WTC11 (cell line): ENCODE data around the gene SLN. TPM values are rescaled to one million over a fixed set of nuclear protein-coding genes. Genes with fewer than 3 reads are reported as not detected.

ENCODE experiments used
- ATAC-seq: fragments of 200-7000 bp; cut with Tn5 transposase; 2 replicates; pipeline ENCODE4 v1.10.0; 2021; ENCODE audit warnings: mild to moderate bottlenecking, moderate library complexity
- CTCF ChIA-PET: fragments of 300-600 bp; sonication (Branson Sonifier 250); formaldehyde crosslinking; loops from one replicate; lab custom pipeline; 2021; ENCODE audit warnings: antibody characterized with exemption; lab: Charles Lee
- POLR2A ChIA-PET: fragments of 350-600 bp; sonication (Branson Sonifier 250); formaldehyde crosslinking; loops from one replicate; lab custom pipeline; 2021; ENCODE audit warnings: antibody characterized with exemption; lab: Charles Lee
- DNase-seq: peaks from one replicate; pipeline ENCODE4 v3.0.0; 2021; ENCODE audit warnings: low spot score
- H3K27ac Mint-ChIP-seq: 2 replicates; pipeline ENCODE4 v1.8.0; 2021; ENCODE audit warnings: mixed read lengths
- H3K27me3 Mint-ChIP-seq: 2 replicates; pipeline ENCODE4 v1.8.0; 2021; ENCODE audit warnings: low read depth, mild to moderate bottlenecking, moderate library complexity, mixed read lengths
- H3K36me3 Mint-ChIP-seq: 2 replicates; pipeline ENCODE4 v1.8.0; 2021; ENCODE audit warnings: mixed read lengths
- H3K4me1 Mint-ChIP-seq: 2 replicates; pipeline ENCODE4 v1.8.0; 2022; ENCODE audit warnings: mixed read lengths
- H3K4me3 Mint-ChIP-seq: 2 replicates; pipeline ENCODE4 v1.8.0; 2021; ENCODE audit warnings: mild to moderate bottlenecking, moderate library complexity, mixed read lengths
- H3K9me3 Mint-ChIP-seq: 2 replicates; pipeline ENCODE4 v1.8.0; 2021; ENCODE audit warnings: mixed read lengths
- CBFB ChIP-seq: sonication (generic); formaldehyde crosslinking; IDR thresholded peaks from 2 replicates; pipeline ENCODE4 v1.8.1; 2022; ENCODE audit warnings: mild to moderate bottlenecking, low read depth, missing genetic modification reagents
- CDX4 ChIP-seq: fragments of 250-450 bp; sonication (Bioruptor Pico); IDR thresholded peaks from 2 replicates; pipeline ENCODE4 v1.9.0; 2021; ENCODE audit warnings: moderate library complexity, mild to moderate bottlenecking, inconsistent platforms, borderline replicate concordance
- CREB1 ChIP-seq: sonication (generic); formaldehyde crosslinking; IDR thresholded peaks from 2 replicates; pipeline ENCODE4 v1.8.0; 2023; ENCODE audit warnings: mild to moderate bottlenecking, missing genetic modification reagents
- E2F5 ChIP-seq: sonication (generic); formaldehyde crosslinking; IDR thresholded peaks from 2 replicates; pipeline ENCODE4 v1.8.1; 2022; ENCODE audit warnings: mild to moderate bottlenecking, moderate library complexity, missing genetic modification reagents
- ELF4 ChIP-seq: sonication (generic); formaldehyde crosslinking; IDR thresholded peaks from 2 replicates; pipeline ENCODE4 v1.8.1; 2022; ENCODE audit warnings: low read depth, mild to moderate bottlenecking, moderate library complexity, missing genetic modification reagents
- EMX1 ChIP-seq: fragments of 250-450 bp; sonication (Bioruptor Pico); IDR thresholded peaks from 2 replicates; pipeline ENCODE4 v1.8.0; 2021; ENCODE audit warnings: mild to moderate bottlenecking
- ESRRA ChIP-seq: sonication (generic); formaldehyde crosslinking; IDR thresholded peaks from 2 replicates; pipeline ENCODE4 v1.8.1; 2022; ENCODE audit warnings: mild to moderate bottlenecking, missing genetic modification reagents, borderline replicate concordance
- ETV6 ChIP-seq: sonication (generic); formaldehyde crosslinking; IDR thresholded peaks from 2 replicates; pipeline ENCODE4 v1.8.1; 2022; ENCODE audit warnings: mild to moderate bottlenecking, missing genetic modification reagents
- FOXK1 ChIP-seq: sonication (generic); formaldehyde crosslinking; IDR thresholded peaks from 2 replicates; pipeline ENCODE4 v1.8.0; 2022; ENCODE audit warnings: mild to moderate bottlenecking, moderate library complexity, missing genetic modification reagents
- NFYB ChIP-seq: sonication (generic); formaldehyde crosslinking; conservative IDR thresholded peaks from 2 replicates; pipeline ENCODE4 v1.8.0; 2022; ENCODE audit warnings: low read depth, missing genetic modification reagents
- NR3C1 ChIP-seq: sonication (generic); formaldehyde crosslinking; conservative IDR thresholded peaks from 2 replicates; pipeline ENCODE4 v1.8.1; 2023; ENCODE audit warnings: low read depth, mild to moderate bottlenecking, missing genetic modification reagents
- PRDM15 ChIP-seq: sonication (generic); formaldehyde crosslinking; IDR thresholded peaks from 2 replicates; pipeline ENCODE4 v1.8.0; 2022; ENCODE audit warnings: missing genetic modification reagents
- PREB ChIP-seq: sonication (generic); formaldehyde crosslinking; IDR thresholded peaks from 2 replicates; pipeline ENCODE4 v1.8.1; 2022; ENCODE audit warnings: mild to moderate bottlenecking, missing genetic modification reagents, moderate library complexity, borderline replicate concordance
- SMAD3 ChIP-seq: sonication (generic); formaldehyde crosslinking; IDR thresholded peaks from 2 replicates; pipeline ENCODE4 v1.8.0; 2022; ENCODE audit warnings: missing genetic modification reagents, mild to moderate bottlenecking, borderline replicate concordance
- TEAD1 ChIP-seq: sonication (generic); formaldehyde crosslinking; IDR thresholded peaks from 2 replicates; pipeline ENCODE4 v1.8.0; 2022; ENCODE audit warnings: mild to moderate bottlenecking, missing genetic modification reagents
- ZNF138 ChIP-seq: sonication (generic); formaldehyde crosslinking; conservative IDR thresholded peaks from 2 replicates; pipeline ENCODE4 v1.8.1; 2022; ENCODE audit warnings: mild to moderate bottlenecking, moderate library complexity, missing genetic modification reagents
- ZNF425 ChIP-seq: fragments of 250-450 bp; sonication (Bioruptor Pico); conservative IDR thresholded peaks from 2 replicates; pipeline ENCODE4 v1.9.0; 2021; ENCODE audit warnings: mild to moderate bottlenecking
- total RNA-seq: library from RNA; stranded (reverse); gene quantifications from 3 replicates; pipeline ENCODE4 v1.2.3, GENCODE V29; 2021

SLN gene
- total RNA-seq, 1 experiment from 2014 or later: not detected

- ChIA-PET POLR2A (no interaction called here), CTCF (no interaction called here)
These were observed 1.6 kb downstream of the SLN start for GRCh38 chr11:107710301-107710700.

GRCh38 chr11:107708792-107709191 is 3.1 kb downstream of the SLN start:
- H3K4me1 Mint-ChIP-seq: peaks cover 22% of the 10 kb centered on the region
- CTCF ChIA-PET: no interaction called here
- ATAC-seq (no peak), DNase-seq (no peak)
- no peaks in the 10 kb centered on the region for H3K36me3 Mint-ChIP-seq
- no peak overlapping the region for H3K27ac Mint-ChIP-seq
- H3K4me3 Mint-ChIP-seq: no peak overlapping the region
- POLR2A ChIA-PET: no interaction called here
- H3K27me3 Mint-ChIP-seq: peaks cover 42% of the 10 kb centered on the region
- TF ChIP-seq PREB (no peak), CDX4 (CRISPR knock-in tag) (no peak), CBFB (CRISPR knock-in tag) (no peak)
- TF ChIP-seq, all 79 proteins: peak for 0
- no peaks in the 10 kb centered on the region for H3K9me3 Mint-ChIP-seq

More at GRCh38 chr11:107710301-107710700, 1.6 kb downstream of the SLN start:
- TF ChIP-seq EMX1 (CRISPR knock-in tag) (no peak), NR3C1 (CRISPR knock-in tag) (no peak), ESRRA (no peak), SMAD3 (CRISPR knock-in tag) (no peak), TEAD1 (no peak), CBFB (CRISPR knock-in tag) (no peak), ELF4 (no peak), PRDM15 (no peak), ZNF425 (CRISPR knock-in tag) (no peak), CREB1 (no peak), ETV6 (CRISPR knock-in tag) (no peak)
- TF ChIP-seq, all 79 proteins: peak for 0
- Mint-ChIP-seq H3K27me3 (peaks cover 40% of the 10 kb centered on the region), H3K4me3 (no peak overlapping the region), H3K36me3 (no peaks in the 10 kb centered on the region), H3K4me1 (peaks cover 22% of the 10 kb centered on the region), H3K9me3 (no peaks in the 10 kb centered on the region), H3K27ac (no peak overlapping the region)
- DNase-seq: no peak
- ATAC-seq: no peak

GRCh38 chr11:107707807-107708206 is 4.0 kb downstream of the SLN start:
- CTCF ChIA-PET: no interaction called here
- peak; percentile 87 for ATAC-seq
- Mint-ChIP-seq H3K27ac (no peak overlapping the region), H3K4me3 (peak overlapping the region; percentile 10; the same call in 1 of the 2 replicates), H3K27me3 (peaks cover 42% of the 10 kb centered on the region), H3K36me3 (no peaks in the 10 kb centered on the region), H3K9me3 (no peaks in the 10 kb centered on the region), H3K4me1 (peaks cover 18% of the 10 kb centered on the region)
- TF ChIP-seq PREB: no peak
- no peak for TF ChIP-seq NFYB (CRISPR knock-in tag)
- no peak for TF ChIP-seq FOXK1
- TF ChIP-seq E2F5 (CRISPR knock-in tag): no peak
- TF ChIP-seq SMAD3 (CRISPR knock-in tag): no peak
- TF ChIP-seq ZNF138: no peak
- POLR2A ChIA-PET: no interaction called here
- DNase-seq: no peak
